Spleen (tissue), 11 donors: ENCODE measurements around the gene TP53TG5. TPM values are rescaled to one million over a fixed set of nuclear protein-coding genes. Genes with fewer than 3 reads are reported as not detected.

ENCODE experiments used
- DNase-seq: peaks from one replicate; pipeline ENCODE4 v3.0.0-alpha.2; 2020
- H3K27ac ChIP-seq, 8 donors: fragments of 200-600 bp; sonication (generic) in 7 of 8; 1 replicate in 4 of 8; 2 replicates in 4 of 8; pipeline versions ENCODE4 v1.5.0 to v1.8.0; 2016 to 2021; ENCODE audit warnings: inconsistent platforms in 4 of 8, mild to moderate bottlenecking in 4 of 8, moderate library complexity in 1 of 8
- H3K27me3 ChIP-seq, 7 donors: fragments of 200-600 bp; sonication (generic) in 6 of 7; replicated peaks in 1 of 7; 1 replicate in 4 of 7; 2 replicates in 3 of 7; pipeline versions ENCODE4 v1.5.0 to v1.8.0; 2016 to 2021; ENCODE audit warnings: inconsistent platforms in 3 of 7, mild to moderate bottlenecking in 1 of 7
- H3K36me3 ChIP-seq, 6 donors: fragments of 200-600 bp; sonication (generic) in 5 of 6; 1 replicate in 4 of 6; 2 replicates in 2 of 6; pipeline versions ENCODE4 v1.5.0 to v1.8.0; 2016 to 2021; ENCODE audit warnings: inconsistent platforms in 2 of 6
- H3K4me1 ChIP-seq, 6 donors: fragments of 200-600 bp; sonication (generic) in 5 of 6; 1 replicate in 3 of 6; 2 replicates in 3 of 6; pipeline versions ENCODE4 v1.5.0 to v1.8.0; 2016 to 2021; ENCODE audit warnings: inconsistent platforms in 3 of 6
- H3K4me3 ChIP-seq, 8 donors: fragments of 200-600 bp; sonication (generic) in 7 of 8; 1 replicate in 4 of 8; 2 replicates in 4 of 8; pipeline versions ENCODE4 v1.5.0 to v1.8.0; 2016 to 2021; ENCODE audit warnings: inconsistent platforms in 4 of 8, mild to moderate bottlenecking in 4 of 8, moderate library complexity in 2 of 8
- H3K9me3 ChIP-seq, 8 donors: fragments of 200-600 bp; sonication (generic) in 7 of 8; 1 replicate in 4 of 8; 2 replicates in 4 of 8; pipeline versions ENCODE4 v1.5.0 to v1.8.0; 2016 to 2021; ENCODE audit warnings: inconsistent platforms in 4 of 8
- POLR2A ChIP-seq, 3 donors: fragments of 450-650 bp; IDR thresholded peaks; one replicate each; pipeline ENCODE4 v1.5.1; 2017; ENCODE audit warnings: antibody characterized with exemption in 3 of 3, mild to moderate bottlenecking in 1 of 3
- POLR2AphosphoS5 ChIP-seq, 3 donors: sonication (generic); formaldehyde crosslinking; IDR thresholded peaks; one replicate each; pipeline ENCODE4 v1.5.1; 2017; ENCODE audit warnings: antibody characterized with exemption in 3 of 3
- WGBS, 5 donors: extraction: QIAGEN DNeasy Blood & Tissue Kit in 3 of 5; methylation state at CpG; one replicate each; pipeline versions ENCODE4 v1.1.5 to v1.1.7; 2013 to 2018; 5-methylcytosine and 5-hydroxymethylcytosine counted together
- intact Hi-C: fragments of 100-400 bp; cut with DNase I; formaldehyde crosslinking; loops from one replicate; pipeline ENCODE4 v1.15.0; 2023; ENCODE audit warnings: low total_unique reads
- polyA plus RNA-seq, 3 donors: library from polyadenylated mRNA; stranded (reverse); fragments of 200-250 nt; gene quantifications; one replicate each; pipeline ENCODE4 v1.2.1, GENCODE V29; 2013
- total RNA-seq, 7 donors: library from RNA; depleted of rRNA in 3 of 7; stranded (reverse); fragments of >200 nt in 3 of 7; fragmentation: NEBNext Ultra II Directional in 4 of 7; extraction: Animal tissue kit (Norgen Biotek cat#: 25700) in 4 of 7; gene quantifications; one replicate each; pipeline versions ENCODE4 v1.1.0 to v1.2.1, GENCODE V29; 2016 to 2021
- TF ChIP-seq, protein P1 (sequence below), 11 experiments: fragments of 200-600 bp in 7 of 11; fragments of 450-650 bp in 4 of 11; sonication (generic) in 4 of 11; IDR thresholded peaks in 8 of 11; conservative IDR thresholded peaks in 3 of 11; 1 replicate in 7 of 11; 2 replicates in 4 of 11; pipeline versions ENCODE4 v1.4.0 to v1.8.0; 2016 to 2021; ENCODE audit warnings: antibody characterized with exemption in 11 of 11, inconsistent platforms in 4 of 11, mild to moderate bottlenecking in 1 of 11
- donor health status: healthy with polysubstance abuse.
- donor health status: DM: no; HTN: no; CAD: no; lungs with moderate emphysema.
- donor health status: DM: no; HTN: no; CAD: no.
- donor health status: Bipolar disorder and iron deficiency.
- donor health status: healthy.
- donor health status: DM: no; HTN: no; CAD: no.
- donor health status: DM: yes; HTN: yes; CAD: no.

TP53TG5 gene
- total and polyA plus RNA-seq, 10 donors: 0.08 to 0.66 (median 0.60) TPM; not detected in 7

DNA sequence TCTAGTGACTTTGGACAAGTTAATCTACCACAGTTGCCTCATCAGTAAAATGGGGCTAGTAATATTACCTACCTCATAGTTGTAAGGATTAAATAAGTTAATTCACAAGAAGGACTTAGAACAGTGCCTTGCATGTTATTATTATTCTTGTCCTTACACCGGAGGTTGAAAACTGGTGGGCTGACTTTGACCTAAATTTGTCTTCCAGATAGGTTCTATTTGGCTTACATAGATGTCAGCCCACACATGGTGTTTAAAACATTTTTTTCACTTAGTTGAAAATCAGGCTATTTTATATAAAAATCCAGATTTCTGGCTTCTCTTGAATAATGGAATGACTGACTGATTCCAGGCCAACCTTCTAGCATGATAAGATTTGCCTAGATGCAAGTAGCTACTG is 11.9 kb downstream of the TP53TG5 start:
- 89 to 94% (median 92%) methylated on average over 1 of the region's 1 CpG for WGBS, 5 donors
- Histone ChIP-seq H3K9me3 (no peaks in the 10 kb centered on the region), H3K27me3 (no peaks in the 10 kb centered on the region), H3K4me1 (peaks cover 31 to 96% (median 71%) of the 10 kb centered on the region in 6 donors), H3K4me3 (no peak overlapping the region), H3K27ac (no peak overlapping the region), H3K36me3 (peaks cover 0 to 57% (median 30%) of the 10 kb centered on the region in 6 donors)
- TF ChIP-seq POLR2AphosphoS5 (IDR thresholded peaks at IDR 0.05) (no peak), POLR2A (IDR thresholded peaks at IDR 0.05) (no peak)
- TF ChIP-seq, protein P1, sequence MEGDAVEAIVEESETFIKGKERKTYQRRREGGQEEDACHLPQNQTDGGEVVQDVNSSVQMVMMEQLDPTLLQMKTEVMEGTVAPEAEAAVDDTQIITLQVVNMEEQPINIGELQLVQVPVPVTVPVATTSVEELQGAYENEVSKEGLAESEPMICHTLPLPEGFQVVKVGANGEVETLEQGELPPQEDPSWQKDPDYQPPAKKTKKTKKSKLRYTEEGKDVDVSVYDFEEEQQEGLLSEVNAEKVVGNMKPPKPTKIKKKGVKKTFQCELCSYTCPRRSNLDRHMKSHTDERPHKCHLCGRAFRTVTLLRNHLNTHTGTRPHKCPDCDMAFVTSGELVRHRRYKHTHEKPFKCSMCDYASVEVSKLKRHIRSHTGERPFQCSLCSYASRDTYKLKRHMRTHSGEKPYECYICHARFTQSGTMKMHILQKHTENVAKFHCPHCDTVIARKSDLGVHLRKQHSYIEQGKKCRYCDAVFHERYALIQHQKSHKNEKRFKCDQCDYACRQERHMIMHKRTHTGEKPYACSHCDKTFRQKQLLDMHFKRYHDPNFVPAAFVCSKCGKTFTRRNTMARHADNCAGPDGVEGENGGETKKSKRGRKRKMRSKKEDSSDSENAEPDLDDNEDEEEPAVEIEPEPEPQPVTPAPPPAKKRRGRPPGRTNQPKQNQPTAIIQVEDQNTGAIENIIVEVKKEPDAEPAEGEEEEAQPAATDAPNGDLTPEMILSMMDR (IDR thresholded peaks at IDR 0.05 in 8 of 11, conservative IDR thresholded peaks at IDR 0.05 in 3 of 11): no peak
- intact Hi-C loops: no loop called here
- DNase-seq: no peak

DNA sequence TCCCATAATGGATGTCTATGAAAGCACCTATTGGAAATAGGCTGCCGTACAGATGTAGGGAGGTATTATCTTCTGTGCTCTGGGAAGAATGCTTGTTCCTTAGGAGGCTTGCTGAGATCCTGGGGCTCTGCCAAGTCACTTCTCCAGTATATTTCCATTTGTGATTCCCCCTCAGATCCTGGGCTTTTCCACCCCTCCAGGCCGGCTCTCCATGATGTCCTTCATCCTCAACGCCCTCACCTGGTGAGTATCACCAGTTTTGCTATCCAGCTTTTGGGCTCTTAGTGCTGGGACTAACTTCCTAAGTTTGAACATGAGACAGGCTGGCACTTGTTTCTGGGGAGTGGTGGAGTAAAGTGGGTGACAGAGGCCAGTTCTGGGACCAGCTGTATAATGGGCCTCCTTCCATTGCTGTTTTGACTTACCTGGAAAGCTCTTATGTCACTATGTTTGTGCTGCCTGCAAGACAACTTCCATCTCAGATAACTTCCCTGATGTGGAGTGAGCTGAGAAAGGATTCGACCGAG is 12.6 kb downstream of the TP53TG5 start:
- intact Hi-C loops: no loop called here
- peaks cover 0 to 50% (median 30%) of the 10 kb centered on the region in 6 donors for H3K36me3 ChIP-seq
- no peaks in the 10 kb centered on the region for H3K27me3 ChIP-seq
- H3K27ac ChIP-seq: no peak overlapping the region
- WGBS, 5 donors: 91 to 94% (median 94%) methylated on average over 5 of the region's 5 CpGs
- no peak for DNase-seq
- H3K4me1 ChIP-seq: peaks cover 31 to 96% (median 74%) of the 10 kb centered on the region in 6 donors
- no peaks in the 10 kb centered on the region for H3K9me3 ChIP-seq
- no peak overlapping the region for H3K4me3 ChIP-seq
- no peak for TF ChIP-seq POLR2AphosphoS5 (IDR thresholded peaks at IDR 0.05)
- no peak for TF ChIP-seq POLR2A (IDR thresholded peaks at IDR 0.05)
- TF ChIP-seq, protein P1 (IDR thresholded peaks at IDR 0.05 in 8 of 11, conservative IDR thresholded peaks at IDR 0.05 in 3 of 11): no peak

DNA sequence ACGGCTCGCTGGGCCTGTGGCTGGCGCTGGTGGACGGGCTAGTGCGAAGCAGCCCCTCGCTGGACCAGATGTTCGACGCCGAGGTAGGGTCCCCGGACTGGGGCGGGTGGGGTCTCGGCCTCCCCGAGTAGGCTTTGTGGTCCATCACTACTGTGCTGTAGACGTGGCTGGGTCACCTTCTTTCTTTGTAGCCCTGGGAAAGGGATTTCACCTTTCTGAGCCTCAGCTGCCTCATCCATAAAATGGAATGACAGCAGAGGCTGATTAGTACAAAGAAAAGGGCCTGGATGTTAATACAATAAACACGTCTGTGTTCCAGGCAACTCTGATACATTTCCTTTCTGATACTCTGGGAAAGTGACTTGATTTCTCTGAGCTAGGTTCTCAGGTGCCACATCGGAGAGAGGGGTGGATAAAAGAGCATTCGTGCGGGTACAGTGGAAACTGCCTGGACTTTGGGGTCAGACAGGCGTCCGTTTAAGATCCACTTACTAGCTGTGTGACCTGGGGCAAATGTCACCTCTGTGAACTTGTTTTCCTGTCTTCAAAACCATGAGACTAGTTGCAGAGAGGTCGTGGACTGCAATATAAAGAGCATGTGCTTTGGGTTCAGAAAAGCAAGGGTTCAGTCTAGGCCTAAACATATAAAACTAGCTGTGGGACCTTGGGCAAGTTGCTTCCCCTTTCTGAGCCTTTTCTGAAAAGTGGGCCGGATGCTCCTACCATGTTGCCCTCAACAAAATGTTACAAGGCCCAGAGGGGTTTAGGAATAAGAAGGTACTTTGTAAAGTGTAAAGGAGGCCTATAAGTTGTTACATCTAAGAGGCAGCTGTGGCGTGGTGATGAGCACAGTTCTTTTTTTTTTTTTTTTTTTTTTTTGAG is 14.3 kb downstream of the TP53TG5 start:
- intact Hi-C loops: no loop called here
- H3K4me3 ChIP-seq: peak overlapping the region; percentile 58 to 93 (median 80)
- H3K27me3 ChIP-seq: no peaks in the 10 kb centered on the region
- DNase-seq: no peak
- H3K27ac ChIP-seq: peak overlapping the region; percentile 93 to 98 (median 96)
- peaks cover 28 to 95% (median 76%) of the 10 kb centered on the region in 6 donors for H3K4me1 ChIP-seq
- TF ChIP-seq, protein P1 (IDR thresholded peaks at IDR 0.05 in 8 of 11, conservative IDR thresholded peaks at IDR 0.05 in 3 of 11): no peak
- TF ChIP-seq POLR2AphosphoS5 (IDR thresholded peaks at IDR 0.05): no peak
- TF ChIP-seq POLR2A (IDR thresholded peaks at IDR 0.05): no peak
- 20 to 63% (median 25%) methylated on average over 9 to 23 of the region's 23 CpGs for WGBS, 5 donors
- no peaks in the 10 kb centered on the region for H3K9me3 ChIP-seq
- peaks cover 0 to 41% (median 30%) of the 10 kb centered on the region in 6 donors for H3K36me3 ChIP-seq
